ENCODE results near the gene LUZP4.

GRCh38 chrX:115339441-115340025 is 50.0 kb downstream of the LUZP4 start:
- TF ChIP-seq, protein P1, sequence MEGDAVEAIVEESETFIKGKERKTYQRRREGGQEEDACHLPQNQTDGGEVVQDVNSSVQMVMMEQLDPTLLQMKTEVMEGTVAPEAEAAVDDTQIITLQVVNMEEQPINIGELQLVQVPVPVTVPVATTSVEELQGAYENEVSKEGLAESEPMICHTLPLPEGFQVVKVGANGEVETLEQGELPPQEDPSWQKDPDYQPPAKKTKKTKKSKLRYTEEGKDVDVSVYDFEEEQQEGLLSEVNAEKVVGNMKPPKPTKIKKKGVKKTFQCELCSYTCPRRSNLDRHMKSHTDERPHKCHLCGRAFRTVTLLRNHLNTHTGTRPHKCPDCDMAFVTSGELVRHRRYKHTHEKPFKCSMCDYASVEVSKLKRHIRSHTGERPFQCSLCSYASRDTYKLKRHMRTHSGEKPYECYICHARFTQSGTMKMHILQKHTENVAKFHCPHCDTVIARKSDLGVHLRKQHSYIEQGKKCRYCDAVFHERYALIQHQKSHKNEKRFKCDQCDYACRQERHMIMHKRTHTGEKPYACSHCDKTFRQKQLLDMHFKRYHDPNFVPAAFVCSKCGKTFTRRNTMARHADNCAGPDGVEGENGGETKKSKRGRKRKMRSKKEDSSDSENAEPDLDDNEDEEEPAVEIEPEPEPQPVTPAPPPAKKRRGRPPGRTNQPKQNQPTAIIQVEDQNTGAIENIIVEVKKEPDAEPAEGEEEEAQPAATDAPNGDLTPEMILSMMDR (IDR thresholded peaks at IDR 0.05) = no peak
- TF ChIP-seq POLR2A (IDR thresholded peaks at IDR 0.05) = no peak
